ENCODE measurements around the gene CDC14B.
A peak's percentile ranks its signal among the peaks of the same experiment; 100 is the strongest.
"Not testable (repeated sequence)": the region's sequence is repeated elsewhere in the genome, so short reads cannot be mapped to it uniquely, and the experiment has no call there.

CDC14B gene

DNA sequence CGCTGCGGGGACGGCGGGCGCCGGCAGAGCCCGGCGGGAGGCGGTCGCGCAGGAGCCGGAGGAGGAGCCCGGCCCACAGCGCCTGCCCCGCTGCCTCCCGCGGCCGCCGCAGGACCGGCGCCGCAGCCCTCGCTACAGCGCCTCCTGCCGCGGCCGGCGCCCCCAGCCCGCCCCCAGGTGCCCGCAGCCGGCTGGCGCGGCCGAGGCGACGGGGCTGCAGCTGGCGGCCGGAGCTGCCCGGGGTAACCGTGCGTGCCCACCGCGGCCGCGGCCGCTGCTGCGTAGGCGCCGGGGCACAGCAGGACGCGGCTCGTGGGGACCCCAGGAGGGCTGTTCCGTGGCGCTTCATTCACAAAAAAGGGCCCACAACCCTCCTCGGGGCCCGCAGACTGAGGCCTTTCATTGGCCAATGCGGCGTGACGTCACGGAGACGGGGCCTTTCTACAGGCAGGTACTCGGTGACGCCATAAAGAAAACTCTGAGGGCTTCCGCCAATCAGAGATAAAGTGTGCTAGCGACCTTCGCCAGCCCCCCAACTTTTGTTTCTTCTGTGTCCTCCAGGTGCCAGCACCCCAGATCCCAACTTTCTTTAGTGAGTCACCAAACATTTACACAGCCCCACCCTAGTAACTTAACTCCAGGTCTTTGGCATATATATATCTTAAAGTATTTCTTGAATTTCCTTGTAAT lies at the start of gene CDC14B:
Gene CDC14B (minus strand): TSS at position 353 of the 690 bp plus-strand sequence. CDS start 465 bp downstream, outside the sequence.
- DNase-seq = peak; percentile 86

DNA sequence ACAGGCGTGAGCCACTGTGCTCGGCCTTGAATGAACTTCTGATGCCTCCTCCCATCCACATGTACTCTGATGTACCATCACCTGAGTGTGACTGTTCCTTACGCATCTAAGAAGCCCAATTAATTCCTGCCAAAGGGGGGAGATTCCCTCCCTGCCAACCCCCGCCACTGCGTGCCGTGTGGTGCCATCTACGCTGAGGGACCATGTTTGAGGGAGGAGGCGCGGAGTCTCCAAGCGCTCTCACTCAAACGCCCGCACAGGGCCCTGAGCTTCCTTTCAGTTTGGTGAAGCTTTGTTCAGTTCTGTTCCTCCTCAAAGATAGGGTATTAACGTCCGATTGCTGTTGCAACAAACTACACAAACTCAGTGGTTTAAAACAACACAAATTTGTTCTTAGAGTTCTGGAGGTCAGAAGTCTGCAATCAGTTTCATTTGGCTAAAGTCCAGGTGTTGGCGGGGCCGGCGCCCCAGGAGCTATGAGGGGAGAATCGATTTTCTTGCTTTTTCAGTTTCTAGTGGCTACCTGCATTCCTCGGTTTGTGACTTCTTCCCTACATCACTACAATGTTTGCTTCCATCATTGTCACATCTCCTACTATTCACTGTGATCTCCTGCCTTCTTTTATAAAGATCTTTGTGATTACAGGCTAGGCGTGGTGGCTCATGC lies 49.4 kb upstream of the CDC14B start:
- no peak for DNase-seq

DNA sequence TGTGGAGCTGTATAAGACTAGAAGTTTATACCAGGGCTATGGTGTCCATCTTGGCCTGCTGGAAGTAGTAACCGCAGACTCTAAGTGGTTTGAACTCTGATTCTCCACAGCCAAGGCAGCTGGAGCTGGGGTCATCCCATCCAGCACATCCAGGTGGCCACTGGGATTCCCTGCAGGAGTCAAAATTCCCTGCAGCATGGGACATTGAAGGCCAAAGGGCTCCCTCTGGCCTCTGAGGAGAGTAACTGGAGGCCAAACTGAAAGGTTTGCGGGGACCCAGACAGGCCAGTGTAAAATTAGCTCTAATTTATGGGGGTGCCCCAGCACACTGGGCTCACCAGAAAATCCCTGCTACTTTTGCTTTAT lies 47.7 kb upstream of the CDC14B start:
- DNase-seq = no peak

DNA sequence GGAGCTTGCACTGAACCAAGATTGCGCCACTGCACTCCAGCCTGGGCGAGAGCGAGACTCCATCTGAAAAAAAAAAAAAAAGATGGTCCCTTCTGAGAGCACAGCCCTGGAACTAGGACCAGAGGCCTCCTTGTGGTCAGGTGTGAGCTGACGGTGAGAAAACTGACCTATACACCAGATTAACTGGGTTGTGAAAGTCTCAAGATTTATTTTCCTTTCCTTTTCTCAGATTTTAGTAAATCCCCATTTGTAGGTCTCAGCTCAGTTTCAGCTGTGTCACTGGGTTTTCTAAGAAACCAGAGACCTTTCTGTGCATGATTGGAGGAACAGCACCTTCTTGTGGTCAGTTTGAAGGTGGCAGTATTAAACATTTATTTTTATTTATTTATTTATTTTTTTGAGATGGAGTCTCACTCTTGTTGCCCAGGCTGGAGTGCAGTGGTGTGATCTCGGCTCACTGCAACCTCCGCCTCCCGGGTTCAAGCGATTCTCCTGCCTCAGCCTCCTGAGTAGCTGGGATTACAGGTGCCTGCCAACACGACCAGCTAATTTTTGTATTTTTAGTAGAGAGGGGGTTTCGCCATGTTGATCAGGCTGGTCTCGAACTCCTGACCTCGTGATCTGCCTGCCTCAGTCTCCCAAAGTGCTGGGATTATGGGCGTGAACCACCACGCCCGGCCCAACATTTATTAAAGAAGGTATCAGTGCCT lies 47.2 kb upstream of the CDC14B start:
- DNase-seq = not testable (repeated sequence)

DNA sequence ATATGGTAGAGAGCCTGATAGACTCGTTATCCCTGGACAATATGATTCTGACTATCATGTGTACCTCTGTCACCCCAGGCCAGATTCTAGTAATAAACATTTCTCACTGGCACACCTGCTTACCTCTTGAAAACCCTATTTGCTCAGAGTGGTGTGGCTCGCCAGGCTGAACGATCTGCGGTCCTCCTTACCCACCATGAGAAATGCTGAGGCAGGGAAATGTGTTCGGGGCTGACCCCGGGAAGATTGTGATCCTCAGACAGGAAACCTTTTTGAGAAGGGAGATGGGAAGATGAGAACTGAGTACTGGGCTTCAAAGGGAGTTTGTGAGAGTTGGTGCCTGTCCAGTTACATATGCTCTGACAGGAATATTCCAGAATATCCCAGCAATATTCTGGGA lies 46.1 kb upstream of the CDC14B start:
- DNase-seq = no peak

DNA sequence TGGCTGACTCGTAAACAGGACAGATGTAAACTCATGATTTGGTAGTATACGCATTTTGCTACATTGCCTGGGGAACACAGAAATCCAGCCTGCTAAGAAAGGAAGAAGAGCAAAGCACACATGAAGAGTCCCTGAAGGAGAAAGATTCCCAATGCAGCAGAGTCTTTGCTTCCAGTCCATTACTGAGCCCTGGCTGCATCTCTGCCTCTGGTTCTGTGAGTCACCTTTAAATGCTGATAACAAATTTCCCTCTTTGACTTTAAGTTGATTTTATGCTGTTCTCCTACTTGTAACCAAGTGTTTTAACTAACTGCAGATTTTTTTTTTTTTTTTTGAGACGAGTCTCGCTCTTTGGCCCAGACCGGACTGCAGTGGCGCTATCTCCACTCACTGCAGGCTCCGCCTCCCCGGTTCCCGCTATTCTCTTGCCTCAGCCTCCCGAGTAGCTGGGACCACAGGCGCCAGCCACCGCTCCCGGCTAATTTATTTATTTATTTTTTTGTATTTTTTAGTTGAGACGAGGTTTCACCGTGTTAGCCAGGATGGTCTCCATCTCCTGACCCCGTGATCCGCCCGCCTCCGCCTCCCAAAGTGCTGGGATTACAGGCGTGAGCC lies 44.0 kb upstream of the CDC14B start:
- no peak for DNase-seq

DNA sequence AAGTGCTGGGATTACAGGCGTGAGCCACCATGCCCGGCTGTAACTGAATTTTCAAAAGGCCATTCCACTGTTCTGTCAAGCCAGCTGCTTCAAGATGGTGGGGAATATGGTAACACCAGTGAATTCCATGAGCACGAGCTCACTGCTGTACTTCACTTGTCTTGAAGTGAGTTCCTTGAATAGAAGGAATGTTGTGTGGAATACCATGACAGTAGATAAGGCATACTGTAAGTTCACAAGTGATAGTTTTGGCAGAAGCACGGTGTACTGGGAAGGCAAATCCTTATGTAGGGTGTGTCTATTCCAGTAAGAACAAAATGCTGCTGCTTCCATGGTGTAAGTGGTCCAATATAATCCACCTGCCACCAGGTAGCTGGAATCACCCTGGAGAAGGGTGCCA lies 42.1 kb upstream of the CDC14B start:
- DNase-seq = no peak

DNA sequence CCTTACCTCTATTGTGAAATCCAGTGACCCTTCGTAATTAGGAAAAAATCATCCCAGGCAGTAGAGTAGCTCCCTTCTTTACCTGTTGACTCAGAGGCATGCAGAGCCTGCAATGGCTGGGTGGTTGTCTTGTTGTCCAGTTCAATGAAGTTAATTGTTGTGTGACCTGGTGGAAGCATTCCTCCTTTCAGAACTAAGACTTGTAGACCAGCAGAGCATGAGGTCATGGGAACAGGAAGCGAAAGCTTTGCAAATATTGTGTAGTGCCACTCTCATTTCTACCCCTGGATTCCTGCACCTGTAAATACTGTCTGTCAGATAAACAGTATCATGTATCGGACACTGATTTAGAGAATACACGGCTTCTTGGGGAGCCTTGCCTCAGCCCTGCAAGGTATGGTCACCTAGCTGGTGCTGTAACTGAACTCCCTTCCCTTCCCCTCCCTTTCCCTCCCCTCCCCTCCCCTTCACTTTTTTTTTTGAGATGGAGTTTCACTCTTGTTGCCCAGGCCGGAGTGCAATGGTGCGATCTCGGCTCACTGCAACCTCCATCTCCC lies 41.1 kb upstream of the CDC14B start:
- no peak for DNase-seq

DNA sequence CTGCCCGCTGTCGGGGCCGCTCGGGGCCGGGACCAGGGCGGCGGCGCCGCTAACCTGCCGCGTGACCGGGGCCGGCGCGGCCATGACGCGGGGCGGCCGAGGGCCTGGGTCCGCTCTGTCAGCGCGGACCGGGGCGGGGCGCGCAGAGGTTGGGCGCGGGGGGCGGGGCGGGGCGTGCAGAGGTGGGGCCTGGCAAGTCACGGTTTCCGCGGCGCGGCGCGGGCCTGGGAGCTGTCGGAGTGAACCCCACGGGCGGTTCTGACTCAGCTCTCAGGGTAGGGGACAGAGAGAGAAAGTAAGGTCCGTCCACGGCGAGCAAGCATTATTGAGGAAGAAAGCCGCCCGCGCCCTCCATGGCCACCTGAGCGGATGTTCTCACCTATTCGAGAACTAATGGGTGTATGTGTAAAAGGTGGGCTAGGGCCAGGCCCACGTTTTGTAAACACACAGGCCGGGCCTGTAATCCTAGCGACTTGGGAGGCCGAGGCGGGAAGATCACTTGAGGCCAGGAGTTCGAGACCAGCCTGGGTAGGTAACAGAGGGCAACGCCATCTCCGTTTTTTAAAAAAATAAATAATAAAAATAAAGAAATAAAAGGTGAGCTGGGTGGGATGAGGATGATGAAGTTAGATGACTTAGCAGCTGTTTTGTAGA lies 35.7 kb upstream of the CDC14B start, which contains the start of gene PRXL2C:
Gene PRXL2C (minus strand): TSS at position 120 of the 654 bp plus-strand sequence. CDS start 36 bp downstream, at position 84.
- DNase-seq = peak; percentile 89

DNA sequence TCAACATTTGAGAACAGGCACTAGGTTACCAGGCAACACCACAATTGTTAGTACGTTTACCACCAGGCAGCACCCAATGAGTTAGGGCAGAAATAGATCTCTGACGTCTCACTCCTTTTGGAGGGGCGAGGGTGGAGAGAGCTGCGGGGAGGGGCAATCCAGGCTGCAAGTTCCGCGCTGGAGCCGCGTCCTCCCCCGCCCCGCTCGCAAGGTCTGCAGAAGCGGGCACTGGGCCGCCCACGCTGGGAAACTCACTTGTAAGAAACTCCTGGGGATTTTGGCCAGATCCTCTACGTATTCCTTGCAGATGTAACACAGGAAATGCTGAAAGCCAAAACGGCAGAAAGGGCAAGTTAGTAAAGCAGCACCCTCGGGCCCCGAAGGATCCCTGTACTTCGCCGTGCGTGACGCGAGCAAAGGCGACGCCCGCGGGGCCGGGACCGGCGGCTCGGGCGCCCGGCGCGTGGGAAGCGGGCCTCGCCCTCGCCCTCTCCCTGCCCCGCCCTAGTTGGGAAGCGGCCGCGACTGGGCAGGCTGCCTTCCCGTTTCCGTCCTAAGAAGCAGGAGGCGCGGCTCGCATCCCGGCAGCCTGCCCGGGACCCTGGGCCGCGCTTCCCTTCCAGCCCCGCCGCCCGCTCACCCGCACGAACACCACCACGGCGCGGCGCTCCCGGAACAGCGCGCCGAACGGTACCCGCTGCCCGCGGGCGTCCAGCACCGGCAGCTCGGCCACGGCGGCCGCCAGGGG lies 35.0 kb upstream of the CDC14B start:
- DNase-seq = peak; percentile 78

DNA sequence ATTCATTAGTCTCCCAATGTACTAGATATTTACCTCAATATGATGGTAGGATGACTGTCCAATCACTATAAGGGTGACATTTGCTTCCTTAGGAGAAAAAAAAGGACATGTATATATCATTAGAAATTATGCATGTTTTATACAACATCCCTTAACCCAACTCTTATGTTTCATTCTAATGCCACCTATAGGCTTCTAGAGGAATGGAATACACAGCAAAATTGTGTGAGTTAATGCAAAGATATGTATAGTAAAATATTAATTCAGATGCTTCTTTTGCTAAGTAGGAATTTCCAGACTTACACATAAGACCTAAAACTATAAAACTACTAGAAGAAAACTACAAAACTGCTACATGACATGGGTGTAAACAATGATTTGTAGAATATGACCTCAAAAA lies 32.0 kb upstream of the CDC14B start:
- DNase-seq = no peak

DNA sequence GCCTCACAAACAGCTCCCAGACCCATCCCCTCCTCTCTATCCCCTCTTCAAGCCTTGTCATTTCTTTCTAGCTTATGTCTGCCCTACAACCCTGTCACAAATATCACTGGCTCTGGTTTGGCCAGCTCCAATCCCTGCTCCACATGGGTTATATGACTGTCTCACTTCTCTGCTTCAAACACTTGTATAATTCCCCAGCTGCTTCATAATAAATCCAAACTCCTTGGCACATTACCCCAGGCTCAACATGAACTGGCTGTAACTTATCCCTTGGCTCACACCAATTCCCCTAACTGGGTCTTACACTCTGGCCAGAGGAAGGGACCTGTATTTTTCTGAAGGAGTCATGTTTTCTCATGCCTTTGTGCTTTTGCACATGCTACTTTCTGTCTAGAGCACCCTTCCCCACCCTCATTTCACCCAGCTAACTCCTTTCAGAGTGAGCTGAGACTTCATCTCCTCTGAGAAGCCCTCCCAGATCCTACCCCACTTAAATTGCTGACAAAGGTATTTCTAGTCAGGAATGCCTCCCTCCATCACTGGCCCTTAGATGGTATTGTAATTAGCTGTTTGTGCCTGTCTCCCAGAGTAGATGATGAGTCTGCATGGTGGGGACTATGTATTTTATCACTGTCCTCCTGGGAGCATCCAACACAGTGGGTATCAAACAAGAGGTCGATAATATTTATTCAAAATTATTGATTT lies 30.1 kb upstream of the CDC14B start:
- no peak for DNase-seq

DNA sequence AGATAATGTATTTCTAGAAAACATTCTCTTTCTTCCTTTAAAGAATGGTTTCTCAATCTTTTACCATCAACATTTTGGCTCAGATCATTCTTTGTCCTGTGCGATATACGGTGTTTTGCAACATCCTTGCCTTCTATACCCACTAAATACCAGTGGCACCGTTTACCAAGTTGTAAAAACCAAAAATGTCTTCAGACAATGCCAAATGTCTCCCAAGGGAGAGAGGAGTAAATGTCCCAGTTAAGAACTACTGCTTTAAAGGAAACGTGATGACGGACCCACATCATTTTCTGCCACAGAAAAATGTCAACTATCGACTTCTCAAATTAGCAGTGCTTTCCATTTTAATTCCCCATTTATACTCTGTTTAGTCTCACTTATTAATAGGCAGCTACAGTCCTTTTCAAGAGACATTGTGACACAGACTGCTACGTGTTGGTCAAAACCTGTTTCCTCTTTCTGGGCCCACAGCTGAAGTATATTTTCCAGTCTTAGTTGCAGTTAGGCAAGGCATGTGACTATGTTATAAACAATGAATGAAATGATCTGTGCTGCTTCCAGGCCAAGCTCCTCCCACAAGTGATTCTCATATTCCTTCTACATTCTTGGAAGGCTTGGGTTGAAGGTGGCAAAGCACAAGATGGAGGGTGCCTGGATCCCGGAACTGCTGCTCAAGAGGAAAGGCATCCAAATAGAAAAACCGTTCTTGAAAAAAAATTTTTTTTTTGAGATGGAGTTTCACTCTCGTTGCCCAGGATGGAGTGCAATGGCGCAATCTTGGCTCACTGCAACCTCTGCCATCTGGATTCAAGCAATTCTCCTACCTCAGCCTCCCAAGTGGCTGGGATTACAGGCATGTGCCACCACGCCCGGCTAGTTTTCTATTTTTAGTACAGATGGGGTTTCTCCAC lies 26.7 kb upstream of the CDC14B start:
- DNase-seq = peak; percentile 0

DNA sequence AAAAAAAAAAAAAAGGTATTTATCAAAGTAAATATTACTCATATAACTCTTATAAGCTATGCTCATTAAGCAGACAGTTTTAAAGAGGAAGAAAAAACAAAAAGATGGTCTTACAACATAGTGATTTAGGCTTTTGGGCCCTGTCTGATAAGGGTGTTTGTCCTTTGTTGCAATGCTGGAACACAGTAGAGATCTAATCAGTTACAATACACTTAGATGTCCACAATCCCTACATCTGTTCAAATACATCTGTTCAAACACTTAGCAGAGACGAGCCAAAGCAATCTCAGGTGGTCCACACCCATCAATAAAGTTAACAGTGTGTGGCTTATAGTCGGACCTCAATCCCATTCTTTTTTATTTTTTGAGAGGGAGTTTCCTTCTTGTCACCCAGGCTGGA lies 24.5 kb upstream of the CDC14B start:
- DNase-seq = no peak

DNA sequence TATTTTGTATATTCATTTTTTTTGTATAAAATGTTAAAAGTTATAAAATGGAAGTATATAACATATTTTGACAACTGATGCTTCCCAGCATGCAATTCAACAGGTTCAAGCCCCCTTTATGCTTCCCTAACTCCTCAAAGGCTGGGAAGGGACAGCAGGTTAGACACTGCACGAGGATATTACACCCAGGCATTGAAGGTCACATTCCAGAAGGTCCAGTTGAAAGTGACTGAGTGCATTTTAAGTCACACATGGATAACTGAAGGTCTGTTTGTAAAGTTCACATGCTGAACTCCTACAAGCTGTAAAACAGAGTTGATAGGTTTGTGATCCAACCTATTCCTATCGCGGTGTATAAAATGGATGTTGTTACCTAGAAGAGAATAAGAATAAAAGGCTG lies 21.9 kb upstream of the CDC14B start:
- no peak for DNase-seq

DNA sequence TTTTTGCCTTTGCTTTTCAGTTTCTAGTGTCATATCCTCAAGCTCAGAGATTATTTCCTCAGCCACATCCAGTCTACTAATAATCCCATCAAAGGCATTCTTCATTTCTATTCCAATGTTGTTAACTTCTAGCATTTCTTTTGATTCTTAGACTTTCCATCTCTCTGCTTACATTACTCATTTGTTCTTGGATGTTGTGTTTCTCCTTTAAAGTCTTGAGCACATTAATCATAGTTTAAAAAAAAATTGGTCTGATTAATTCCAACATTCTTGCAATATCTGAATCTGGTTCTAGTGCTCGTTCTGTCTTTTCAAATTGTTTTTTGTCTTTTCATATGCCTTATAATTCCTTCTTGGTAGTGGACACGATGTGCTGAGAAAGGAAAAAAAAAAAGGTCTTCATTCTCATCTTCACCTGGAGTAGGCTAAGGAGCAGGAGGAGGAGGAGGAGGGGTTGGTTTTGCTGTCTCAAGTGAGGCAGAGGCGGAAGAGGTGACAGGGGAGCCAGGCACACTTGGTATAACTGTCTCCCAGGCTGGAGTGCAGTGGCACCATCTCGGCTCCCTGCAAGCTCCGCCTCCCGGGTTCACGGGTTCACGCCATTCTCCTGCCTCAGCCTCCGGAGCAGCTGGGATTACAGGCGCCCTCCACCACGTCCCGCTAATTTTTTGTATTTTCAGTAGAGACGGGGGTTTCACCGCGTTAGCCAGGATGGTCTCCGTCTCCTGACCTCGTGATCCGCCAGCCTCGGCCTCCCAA lies 19.1 kb upstream of the CDC14B start:
- no peak for DNase-seq

DNA sequence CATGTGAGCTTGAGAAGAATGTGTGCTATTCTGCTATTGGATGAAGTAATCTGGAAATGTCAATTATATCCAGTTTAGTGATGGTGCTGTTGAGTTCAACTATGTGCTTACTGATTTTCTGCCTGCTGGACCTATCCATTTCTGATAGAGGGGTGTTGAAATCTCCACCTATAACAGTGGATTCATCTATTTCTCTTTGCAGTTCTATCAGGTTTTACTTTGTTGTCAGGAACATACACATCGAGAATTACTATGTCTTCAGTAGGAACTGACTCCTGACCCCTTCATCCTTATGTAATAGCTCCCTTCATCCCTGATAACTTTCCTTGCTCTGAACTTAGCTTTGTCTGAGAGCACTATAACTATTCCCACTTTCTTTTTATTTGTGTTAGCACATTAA lies 16.7 kb upstream of the CDC14B start:
- no peak for DNase-seq

DNA sequence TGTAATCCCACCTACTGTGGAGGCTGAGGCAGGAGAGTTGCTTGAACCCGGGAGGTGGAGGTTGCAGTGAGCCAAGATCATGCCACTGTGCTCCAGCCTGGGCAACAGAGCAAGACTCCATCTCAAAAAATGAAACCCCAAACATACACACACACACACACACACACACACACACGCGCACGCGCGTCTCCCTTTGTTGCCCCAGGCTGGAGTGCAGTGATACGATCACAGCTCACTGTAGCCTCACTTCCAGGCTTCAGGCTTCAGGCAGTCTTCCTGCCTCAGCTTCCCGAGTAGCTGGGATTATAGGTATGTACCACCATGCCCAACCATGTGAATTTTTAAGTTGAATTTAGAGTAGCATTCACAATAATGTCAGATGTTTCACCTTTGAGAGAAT lies 13.9 kb upstream of the CDC14B start:
- DNase-seq = not testable (repeated sequence)

DNA sequence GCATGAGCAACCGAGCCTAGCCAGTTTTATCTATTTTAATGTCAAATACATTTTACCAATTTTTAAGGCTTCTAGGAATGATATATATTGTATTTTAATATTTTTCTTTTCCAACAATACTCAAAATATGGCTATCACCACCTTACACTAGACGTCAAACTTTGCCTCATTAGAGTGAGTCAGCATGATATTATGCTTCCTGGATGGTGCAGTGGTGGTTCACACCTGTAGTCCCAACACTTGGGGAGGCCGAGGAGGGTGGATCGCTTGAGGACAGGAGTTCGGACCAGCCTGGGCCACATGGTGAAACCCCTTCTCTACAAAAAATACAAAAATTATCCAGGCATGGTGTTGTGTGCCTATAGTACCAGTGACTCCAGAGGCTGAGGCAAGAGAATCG lies 7.3 kb upstream of the CDC14B start:
- no peak for DNase-seq

All from activated CD8-positive, alpha-beta memory T cell treated with anti-CD3 and anti-CD28 coated beads, Interleukin-2, amount 50 U/mL, for 48 hours (primary cell).